Stimulated activated CD4-positive, alpha-beta T cell treated with anti-CD3 and anti-CD28 coated beads, TNF-alpha, amount 100 ng/mL, for 24 hours (primary cell): ENCODE measurements around the gene MYOM3.

Source experiments
- DNase-seq, 3 experiments: peaks; one replicate each; pipeline ENCODE4 v3.0.0-alpha.2; 2020; ENCODE audit warnings: low read depth in 3 of 3

The MYOM3 gene

DNA sequence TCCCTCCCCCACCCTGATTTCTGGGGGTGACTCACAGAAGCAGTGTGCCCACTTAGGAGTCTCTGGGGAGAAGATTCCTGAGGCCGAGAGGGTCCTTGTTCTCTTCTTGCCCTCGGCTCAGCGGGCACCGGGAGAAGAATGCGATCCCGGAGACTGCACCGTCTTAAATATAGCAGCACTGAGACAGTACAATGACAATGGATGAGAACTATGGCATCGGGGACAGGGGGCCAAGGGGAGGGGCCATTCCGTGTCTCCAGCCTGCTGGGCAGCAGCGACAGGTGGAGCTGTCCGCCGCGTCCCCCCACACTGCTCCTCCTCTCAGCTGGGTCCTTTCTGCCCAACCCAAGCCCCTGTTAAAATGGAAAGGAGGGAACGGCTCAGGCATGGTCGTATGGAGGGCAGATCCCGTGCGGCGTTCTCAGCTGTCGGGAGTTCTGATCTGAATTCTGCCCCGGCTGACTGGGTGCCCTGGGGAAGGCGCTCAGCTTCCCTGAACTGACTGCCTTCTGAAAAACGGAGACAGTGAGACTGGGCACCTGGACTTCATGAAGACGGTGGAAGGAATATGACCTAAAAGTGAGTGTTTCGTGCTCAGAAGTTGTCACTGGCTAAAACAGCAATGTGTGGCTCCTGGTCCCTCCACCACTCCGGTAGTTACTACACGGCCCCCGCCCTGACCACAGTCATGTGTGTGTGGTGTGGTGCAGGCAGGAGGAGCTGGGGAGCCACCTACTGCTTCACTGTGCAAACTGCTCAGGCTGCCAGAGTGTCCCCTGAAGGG is at the start of gene MYOM3:
Gene MYOM3 (minus strand): TSS at position 140 of the 784 bp plus-strand sequence. CDS start 3,499 bp downstream, outside the sequence.
- DNase-seq: peak in 2 of 3 experiments; percentile 14 to 53

DNA sequence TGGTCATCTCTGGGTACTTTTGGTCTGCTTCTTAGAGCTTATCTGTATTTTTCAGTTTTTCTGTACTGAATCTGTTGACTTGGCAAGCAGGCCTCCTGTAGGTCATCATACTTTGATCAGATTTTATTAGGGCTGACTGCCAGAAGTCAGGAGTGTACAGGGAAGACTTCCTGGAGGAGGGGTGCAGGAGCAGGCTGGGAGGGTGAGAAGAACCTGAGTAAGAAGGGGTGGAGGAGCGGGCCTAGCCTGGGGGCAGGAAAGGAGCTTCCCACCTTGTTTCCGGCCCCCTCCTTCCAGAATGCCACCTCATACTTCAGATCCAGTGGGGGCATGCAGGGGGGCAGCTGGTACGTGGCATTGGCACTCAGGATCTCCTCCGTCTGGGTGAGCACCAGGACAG is 49.3 kb upstream of the MYOM3 start:
- DNase-seq: no peak

DNA sequence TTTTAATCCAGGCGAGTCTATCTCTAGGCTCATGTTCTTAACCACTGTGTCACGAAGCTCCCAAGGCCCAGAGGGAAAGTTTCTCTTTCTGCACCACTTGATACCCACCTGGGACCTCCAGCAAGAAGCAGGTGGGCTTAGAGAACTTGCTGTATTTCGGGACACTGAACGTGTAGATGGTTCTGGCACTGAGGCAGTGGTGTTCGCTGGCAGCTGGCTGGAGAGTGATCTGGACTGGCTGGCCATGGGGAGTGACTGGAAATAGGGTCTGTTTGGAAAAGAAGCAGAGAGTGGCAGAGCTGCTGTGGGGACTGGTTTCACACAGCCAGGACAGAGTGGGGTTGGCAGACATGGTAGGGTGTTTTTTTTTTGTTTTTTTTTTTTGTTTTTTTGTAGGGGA is 47.4 kb upstream of the MYOM3 start:
- no peak for DNase-seq

DNA sequence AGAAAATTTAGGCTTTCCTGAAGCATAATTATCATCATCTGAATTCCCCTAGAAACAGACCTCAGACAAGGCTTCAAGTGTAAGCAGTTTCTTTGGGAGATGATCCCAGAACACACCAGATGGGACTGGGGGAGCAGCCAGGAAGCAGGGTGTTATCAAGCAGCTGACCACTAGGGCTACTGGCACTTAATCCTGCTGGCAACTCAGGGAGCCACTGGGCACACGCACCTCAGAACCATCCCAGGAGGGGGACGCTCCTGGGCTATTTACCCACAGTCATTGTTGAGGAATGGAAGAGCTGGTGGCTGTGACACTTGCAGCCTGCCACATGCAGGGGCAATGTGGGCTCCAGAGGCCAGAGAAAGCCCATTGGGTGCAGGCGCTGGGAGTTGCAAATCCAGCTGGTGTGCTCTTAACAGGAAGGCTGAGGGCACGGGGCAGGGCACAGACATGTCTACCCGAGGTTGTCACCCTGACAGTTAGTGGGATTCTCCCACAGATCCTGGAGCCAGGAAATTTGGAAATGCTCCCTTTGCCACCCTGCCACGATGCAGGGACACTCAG is 46.1 kb upstream of the MYOM3 start:
- DNase-seq: no peak

DNA sequence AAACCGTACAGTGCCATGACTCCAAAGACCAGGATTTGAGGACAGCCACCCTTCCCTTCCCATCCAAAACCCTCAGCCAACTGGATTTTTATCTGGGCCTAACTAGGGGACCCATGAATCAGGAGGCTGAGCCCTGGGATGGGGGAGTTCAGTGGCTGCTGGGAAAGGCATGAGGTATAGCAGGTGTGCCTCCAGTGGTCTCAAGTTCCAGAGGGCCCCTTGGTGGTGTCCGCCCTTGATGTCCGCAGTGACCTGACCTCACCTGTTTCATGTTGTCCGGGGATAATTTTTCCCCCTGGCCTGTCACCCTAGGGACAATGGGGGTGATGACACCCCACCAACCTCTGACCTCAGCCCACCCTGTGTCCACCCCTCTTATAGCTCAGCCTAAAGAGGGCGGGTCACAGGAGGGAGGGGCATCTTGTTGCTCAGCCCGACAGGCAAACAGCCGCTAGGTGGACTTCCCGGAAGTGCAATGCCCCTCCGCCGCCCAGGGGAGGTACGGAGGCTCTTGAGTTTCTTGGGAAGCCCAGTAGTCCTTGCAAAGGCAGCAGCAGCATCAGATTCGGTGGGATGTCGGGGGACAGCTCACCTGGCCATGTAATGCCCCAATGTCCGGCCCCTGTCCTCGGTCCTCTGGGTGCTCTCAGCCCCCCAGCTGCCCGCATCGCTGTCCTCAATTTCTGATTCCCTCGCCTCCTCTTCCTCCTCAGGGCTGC is 44.8 kb upstream of the MYOM3 start:
- DNase-seq: no peak

DNA sequence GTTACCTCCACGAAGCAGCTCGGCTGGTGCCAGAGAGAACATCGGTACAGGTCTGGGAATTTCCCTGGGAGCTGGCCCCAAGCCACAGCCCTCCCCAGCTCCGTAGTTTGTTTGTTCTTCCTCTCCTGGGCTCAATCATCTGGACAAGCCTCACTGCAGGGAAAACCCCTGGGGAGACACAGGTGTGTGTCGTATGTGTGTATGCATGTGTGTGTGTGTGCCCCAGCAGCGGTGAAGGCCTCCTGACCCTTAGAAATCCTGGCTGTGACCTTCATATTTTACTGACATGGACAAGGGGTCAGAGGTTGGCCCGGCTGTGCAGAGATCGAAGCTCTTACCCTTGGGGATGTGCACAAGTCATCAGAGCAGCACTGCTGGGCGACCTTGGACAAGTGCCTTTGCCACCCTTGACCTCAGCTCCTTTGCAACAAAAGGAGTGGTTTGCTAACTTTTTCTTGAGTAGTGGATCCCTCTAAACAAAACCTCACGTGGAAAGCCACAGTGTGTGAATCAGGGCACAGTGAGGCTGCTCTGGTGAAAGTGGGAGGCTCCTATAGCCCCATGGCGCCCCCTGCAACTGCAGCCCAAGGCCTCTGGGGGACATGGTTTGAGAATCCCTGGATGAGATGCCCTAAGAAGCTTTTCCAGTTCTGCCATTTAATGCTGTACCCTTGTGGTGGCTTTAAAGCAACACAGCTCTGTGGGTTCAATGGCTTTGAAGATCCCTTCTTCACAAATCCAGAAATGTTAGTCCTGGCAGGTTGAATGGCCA is 43.3 kb upstream of the MYOM3 start:
- DNase-seq: peak in 1 of 3 experiments; percentile 9

DNA sequence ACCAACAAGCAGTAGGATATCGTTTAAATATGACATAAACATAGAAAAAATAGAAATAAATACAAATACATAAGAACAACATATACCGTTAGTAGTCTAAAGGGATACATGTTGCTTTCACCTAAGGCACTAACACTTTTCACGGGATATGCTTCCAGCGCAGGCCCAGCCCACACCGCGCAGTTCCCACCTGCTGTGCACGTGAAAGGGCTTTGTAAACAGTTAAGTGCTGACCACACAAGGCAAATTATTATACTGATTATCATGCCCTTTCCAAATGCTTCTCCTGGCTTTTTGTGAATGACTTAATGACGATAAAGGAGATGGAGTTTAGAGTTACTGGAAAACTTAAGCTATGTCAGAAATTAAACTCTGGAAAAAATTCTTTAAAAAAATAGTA is 42.3 kb upstream of the MYOM3 start:
- no peak for DNase-seq

DNA sequence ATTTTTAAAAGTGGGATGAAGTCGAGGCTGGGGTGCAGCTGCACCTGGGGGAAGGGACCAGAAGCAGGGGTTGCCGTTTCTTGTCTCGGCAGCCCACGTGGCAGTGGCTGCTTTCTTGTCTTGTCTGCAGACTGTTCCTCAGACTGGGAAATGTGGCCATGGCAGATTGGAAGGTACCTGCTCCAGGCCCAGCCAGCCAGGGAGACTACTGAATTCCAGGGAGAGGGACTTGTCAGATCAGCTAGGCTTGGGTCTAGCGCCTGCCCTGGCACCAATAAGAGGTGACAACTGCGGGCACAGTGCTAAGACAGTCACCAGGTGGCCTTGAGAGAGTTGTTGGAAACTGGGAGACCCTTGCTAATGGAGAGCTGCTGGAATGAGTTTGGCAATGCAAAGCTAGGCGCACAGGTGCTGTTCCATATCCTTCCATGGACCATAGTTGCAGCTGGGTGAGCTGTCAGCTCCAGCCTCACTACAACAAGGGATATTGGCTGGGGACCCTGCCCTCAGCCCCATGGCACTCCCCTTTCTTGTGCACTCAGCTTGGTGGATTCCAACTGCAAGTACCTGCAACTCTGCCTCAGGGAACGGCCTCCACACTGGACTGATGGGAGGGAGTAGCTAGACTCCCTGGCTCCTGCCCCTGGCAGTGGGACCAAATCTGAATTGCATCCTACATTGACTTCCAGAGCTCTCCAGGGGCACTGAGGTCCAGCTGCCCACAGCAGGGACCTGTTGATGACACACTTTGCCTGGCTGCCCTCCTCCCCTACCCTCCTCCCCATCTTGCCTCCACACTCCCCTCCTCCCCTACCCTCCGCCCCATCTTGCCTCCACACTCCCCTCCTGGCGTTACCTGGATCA is 40.9 kb upstream of the MYOM3 start:
- DNase-seq: no peak

DNA sequence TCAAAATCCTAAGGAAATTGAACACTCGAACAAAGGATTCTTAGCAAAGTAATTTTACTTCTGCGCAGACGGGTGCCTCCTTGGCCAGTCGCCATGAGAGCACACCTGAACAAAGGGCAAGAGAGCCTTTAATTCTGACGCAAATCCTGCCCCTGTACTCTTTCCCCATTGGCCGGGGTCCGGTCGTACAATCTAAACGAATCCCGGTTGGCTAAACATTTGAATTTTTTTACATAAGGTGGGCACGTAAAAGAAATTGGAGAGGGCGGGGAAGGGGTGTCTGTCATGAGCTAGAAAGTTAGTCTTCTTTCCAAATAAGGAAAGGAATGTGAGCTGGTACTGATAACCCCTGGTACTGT is 39.2 kb upstream of the MYOM3 start:
- DNase-seq: no peak

DNA sequence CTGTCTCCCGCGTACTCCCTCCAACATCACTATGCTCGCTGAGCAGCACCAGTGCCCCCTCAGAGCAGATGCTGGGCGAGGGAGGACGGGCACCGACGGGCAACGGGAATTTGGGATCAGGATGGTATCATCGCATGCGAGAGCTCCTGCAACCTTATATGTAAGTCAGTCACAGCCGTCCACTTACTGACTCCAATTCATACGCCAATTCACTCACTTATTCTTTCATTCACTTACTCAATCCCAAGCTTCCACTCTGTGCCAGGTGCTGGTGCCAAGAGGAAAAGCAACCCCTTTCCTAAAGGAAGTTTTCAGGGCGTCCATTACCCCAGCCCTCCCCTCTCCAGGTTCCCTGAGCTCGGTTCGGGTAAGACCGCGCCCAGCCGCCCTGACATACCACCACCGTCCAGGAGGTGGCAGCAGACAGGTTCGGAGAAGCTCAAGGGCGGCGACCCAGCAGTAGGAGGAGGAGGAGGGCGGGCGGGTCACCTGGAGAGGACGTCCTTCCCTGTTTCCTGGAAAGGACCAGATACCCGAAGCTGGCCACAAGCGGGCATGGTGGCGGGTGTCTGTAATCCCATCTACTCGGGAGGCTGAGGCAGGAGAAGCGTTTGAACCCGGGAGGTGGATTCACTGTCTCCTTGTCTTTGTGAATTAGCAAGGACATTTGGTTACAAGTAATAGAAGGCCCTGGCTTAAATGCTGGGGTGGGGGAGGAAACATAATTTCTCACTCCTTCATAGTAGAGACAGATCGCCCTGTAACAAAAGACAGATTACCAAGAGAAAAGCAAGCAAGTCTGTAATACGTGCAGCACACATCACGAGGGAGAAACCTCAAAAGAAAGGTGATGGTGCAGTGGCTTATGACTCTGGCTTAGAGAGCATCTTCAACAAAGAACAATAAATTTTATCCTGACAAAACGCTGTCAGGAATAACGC is 38.6 kb upstream of the MYOM3 start:
- peak; percentile 76 to 91 (median 82) for DNase-seq

DNA sequence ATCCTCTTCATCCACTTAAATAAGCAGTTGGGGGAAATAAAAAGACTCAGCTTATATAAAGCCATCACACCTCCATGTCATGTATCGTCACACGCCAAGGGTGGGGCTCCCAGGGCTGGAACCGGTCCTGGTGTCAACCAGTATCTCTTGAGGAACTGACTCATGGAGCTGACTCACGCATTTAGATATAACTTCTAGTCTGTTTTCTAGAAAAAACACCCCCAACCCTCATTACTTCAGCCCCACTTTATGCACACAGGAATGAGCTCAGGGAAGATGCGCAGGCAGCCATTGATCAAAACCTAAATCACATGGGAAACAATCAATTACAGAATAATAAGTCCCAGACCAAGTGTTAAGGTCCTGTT is 37.9 kb upstream of the MYOM3 start:
- DNase-seq: peak; percentile 32 to 59 (median 47)

DNA sequence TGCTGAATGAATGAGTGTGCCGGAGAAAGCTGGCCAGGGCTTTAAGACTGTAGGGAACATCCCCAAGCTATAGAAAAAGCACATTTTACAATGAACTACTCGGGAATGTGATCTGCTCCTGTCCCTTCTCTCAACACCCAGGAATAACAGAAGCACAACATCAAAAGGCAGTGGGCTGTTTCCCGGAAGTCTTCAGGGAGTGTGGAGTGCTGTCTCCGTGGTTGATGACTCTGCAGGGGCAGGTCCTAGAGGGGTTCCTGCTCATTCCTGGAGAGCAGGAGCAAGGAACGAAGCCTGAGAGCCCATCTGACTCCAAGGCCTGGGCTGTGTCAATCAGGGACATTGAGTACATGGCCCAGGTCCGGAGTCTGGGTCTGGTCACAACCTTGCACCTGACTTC is 35.9 kb upstream of the MYOM3 start:
- no peak for DNase-seq

DNA sequence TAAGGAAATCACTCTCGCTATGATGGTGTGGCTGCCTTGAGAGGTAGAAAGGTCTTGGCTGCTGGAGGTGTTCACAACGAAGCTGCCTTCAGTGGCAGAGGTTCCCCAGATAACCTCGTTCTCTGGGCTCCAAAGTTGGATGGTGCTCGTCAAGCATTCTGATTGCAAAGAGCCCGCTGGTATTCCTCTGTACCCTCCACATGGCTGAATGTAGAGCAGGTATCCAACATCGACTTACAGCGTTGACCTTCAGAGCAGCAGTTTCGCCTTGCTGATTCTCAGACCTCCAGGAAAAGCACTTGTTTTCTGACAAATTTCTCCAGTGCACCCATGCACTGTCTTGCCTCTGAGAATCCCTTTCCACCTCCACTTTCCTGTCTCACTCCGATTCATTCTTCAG is 35.3 kb upstream of the MYOM3 start:
- DNase-seq: no peak

DNA sequence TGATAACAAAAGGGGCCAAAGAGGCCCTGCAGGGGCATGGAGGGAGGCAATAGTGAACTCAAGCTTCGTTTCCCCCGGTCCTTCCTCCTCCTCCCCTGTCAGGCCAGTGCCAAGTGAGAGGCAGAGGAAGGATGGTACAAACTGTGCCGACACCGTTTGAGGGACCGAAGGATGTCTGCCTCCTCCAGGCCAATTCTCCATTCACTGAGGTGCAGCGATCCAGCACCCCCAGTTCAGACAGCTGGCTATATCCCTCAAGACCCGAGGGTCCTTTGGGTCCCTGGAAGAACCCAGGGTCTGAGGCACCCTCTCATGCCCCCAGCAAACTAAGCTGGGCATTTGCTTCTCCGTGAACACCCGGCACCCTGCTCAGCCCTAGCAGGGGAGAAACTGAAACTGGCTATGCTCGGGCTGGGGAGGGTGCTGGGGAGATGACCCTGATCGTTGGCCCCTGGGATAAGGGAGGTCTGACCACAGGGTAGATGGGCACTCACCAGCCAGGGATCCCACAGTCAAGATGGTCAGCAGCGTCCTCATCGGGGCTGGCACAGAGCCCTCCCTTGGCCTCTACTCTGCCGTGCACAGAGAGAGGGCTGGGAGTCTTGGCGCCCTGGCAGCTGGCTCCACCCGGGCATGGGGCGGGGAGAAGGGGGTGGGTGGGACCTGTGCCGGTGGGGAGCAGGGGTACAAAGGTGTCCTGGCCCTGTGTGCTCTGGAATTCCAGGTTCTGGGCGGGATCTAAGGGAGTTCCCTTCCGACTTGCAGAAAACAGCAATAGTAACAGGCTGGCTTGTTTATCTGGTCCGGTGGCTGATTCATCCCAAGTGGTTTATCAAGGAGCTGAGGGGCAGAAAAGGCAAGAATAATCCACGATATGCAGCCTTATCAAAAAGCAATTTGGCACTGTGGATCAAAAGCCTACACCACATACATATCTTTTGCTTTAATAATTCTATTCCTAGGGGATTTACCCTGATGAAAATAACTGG is 30.9 kb upstream of the MYOM3 start, which contains the start of gene IL22RA1:
Gene IL22RA1 (minus strand): TSS at position 595 of the 989 bp plus-strand sequence. CDS start 58 bp downstream, at position 537.
- DNase-seq: no peak

DNA sequence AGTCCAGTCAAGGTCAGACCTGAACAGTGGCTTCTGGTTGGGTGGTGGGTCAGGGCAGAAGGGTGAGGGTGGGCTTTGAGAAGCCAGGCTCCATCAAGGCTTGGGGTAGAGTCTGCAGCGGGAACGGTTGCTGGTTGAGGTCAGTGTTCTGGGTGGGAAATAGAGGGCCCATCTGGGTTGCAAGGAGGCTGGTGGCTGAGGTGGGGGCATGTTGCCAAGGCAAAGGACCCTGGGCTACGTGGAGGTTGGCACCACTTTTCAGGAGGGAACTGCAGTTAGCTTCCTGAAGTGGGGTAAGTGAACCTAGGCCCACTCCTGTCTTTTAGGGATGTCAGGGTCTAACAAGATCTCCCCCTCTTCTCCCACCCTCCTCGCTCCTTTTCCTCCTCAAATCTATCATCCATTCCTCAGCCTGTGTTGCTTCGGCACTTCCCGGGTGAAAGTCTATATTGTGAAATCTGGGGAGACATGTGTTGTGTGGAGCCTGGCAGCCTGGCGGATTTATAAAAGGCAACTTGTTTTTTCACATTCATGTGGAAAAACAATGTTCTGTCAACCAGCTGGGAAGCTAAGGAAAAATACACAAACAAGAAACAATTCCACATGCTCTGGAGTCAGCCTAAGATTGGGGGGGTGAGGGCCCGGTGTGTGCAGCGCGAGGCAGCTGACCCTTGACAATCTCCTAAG is 29.5 kb upstream of the MYOM3 start:
- no peak for DNase-seq

DNA sequence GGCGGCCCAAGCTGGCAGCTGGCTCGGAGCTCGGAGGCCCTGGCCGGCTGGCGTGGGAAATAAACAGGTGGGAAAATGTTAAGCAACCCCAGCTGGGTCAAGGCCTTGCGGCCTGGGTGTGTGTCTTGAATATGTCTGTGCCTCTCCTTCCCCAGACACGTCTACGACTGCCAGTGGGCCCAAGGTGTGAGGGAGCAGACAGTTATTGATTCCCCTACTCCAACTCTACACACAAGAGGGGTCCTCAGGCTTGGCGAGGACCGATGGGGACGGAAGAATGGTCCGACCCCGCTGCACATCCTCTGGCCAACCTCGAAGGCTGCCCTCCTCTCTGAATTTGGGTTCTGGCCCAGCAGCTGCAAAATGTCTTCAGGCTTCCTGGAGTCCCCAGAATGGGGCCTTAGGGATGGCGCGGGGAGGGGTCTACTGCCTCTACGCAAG is 28.8 kb upstream of the MYOM3 start:
- no peak for DNase-seq

DNA sequence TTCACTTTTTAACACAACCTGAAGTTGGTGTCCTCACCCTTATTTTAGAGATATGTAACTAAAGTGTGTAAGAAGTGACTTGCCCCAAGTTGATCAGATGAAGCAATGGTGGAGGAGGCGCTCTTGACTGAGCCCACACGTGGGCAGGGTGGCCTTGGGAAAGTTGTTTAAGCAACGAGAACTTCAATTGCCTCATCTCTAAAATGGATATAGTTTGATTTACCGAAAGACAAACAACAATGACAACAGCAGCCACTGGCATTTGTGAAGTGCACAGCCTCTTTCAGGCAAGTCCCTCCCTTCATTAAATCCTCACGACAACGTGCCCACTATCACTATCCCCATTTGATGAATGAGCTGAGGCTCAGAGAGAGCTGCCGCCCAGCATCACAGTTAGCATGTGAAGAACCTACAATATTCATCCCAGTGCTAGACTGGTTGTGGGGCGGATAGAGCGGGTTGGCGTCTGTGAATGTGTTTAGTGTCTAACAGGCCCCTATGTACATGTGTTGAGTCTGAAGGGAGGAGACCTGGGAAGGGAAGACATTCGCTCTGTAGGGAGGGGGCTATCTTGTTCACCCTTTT is 28.0 kb upstream of the MYOM3 start:
- DNase-seq: no peak

DNA sequence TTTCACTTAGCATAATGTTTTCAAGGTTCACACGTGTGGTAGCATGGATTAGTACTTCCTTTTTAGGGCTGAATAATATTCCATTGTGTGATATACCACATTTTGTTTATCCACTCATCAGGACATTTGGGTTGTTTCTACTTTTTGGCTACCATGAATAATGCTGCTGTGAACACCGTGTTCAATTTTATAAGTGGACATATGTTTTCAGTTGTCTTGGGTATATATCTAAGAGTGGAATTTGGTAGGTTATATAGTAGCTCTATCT is 27.2 kb upstream of the MYOM3 start:
- DNase-seq: no peak
